Measurements from ENCODE around the gene CYTH4.
A peak's percentile ranks its signal among the peaks of the same experiment; 100 is the strongest.

Gene CYTH4

DNA sequence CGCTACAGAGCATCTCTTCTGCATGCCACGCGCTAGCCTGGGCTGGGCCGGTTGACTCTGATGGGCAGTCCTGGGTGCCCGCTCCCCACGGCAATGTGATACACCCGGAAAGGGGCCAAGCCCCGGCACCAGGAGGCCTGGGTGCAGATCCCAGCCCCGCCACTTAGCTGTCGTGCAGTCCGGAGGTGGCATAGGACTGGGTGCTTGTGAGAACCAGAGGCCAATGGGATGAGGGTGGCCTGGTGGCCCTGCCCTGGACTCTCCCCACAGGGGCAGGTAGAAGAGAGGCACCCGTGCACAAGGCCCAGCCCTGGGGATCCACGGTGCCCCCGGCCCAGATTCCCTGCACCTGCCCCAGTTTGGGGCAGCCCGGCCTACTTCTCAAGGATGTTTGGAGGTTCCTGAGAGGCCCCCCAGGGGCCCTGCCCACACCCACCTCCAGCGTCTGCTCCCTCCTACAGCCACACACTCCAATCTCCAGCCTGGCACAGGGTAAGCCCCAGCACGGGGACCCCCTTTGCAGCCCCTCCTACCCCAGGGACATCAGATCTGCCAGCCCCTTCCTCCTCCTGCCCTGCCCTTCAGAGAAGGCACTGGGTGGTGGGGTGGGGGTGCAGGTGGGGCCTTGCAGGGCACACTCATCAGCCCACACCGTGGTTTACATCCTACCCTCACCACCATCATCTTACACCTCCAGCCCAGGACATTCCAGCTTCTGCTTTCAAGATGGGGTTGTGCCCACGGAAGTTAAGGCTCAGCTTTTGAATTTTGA is 66.9 kb downstream of the CYTH4 start:
- no peaks in the 10 kb centered on the region for H3K9me3 ChIP-seq (ENCODE audit: severe bottlenecking)
- H3K36me3 ChIP-seq = no peaks in the 10 kb centered on the region
- DNase-seq = no peak
- no peak overlapping the region for H3K4me3 ChIP-seq (ENCODE audit: low read depth, low read length)
- H3K27ac ChIP-seq = no peak overlapping the region
- TF ChIP-seq, protein P1, sequence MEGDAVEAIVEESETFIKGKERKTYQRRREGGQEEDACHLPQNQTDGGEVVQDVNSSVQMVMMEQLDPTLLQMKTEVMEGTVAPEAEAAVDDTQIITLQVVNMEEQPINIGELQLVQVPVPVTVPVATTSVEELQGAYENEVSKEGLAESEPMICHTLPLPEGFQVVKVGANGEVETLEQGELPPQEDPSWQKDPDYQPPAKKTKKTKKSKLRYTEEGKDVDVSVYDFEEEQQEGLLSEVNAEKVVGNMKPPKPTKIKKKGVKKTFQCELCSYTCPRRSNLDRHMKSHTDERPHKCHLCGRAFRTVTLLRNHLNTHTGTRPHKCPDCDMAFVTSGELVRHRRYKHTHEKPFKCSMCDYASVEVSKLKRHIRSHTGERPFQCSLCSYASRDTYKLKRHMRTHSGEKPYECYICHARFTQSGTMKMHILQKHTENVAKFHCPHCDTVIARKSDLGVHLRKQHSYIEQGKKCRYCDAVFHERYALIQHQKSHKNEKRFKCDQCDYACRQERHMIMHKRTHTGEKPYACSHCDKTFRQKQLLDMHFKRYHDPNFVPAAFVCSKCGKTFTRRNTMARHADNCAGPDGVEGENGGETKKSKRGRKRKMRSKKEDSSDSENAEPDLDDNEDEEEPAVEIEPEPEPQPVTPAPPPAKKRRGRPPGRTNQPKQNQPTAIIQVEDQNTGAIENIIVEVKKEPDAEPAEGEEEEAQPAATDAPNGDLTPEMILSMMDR (IDR thresholded peaks at IDR 0.05; ENCODE audit: low read depth, low read length) = no peak
- H3K27me3 ChIP-seq (ENCODE audit: insufficient read depth, low read depth, severe bottlenecking) = no peaks in the 10 kb centered on the region

DNA sequence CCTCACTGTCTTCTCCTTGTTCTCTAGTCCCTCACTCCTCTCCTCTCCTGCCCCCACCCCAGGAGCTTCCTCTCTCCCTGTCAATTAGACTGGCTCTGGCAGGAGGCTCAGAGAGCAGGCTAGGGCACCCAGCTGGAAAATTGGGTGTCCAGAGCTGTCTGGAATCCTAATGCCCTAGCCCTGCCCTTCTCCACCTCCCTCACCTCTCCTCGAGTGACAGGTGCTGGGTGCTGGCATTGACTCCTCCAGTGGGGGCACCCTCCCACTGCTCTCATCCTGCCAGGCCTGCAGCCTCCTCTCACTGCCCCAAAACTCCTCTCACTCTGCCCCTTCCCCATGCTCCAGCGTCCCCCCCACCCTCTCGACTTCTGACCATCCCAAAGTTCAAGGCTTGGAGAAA is 68.9 kb downstream of the CYTH4 start:
- Histone ChIP-seq H3K9me3 (ENCODE audit: severe bottlenecking) (no peaks in the 10 kb centered on the region), H3K27ac (no peak overlapping the region), H3K4me3 (ENCODE audit: low read depth, low read length) (no peak overlapping the region), H3K27me3 (ENCODE audit: insufficient read depth, low read depth, severe bottlenecking) (no peaks in the 10 kb centered on the region), H3K36me3 (no peaks in the 10 kb centered on the region)
- TF ChIP-seq, protein P1 (IDR thresholded peaks at IDR 0.05; ENCODE audit: low read depth, low read length) = peak; percentile 27; the same call in 1 of the 2 replicates
- DNase-seq = no peak

DNA sequence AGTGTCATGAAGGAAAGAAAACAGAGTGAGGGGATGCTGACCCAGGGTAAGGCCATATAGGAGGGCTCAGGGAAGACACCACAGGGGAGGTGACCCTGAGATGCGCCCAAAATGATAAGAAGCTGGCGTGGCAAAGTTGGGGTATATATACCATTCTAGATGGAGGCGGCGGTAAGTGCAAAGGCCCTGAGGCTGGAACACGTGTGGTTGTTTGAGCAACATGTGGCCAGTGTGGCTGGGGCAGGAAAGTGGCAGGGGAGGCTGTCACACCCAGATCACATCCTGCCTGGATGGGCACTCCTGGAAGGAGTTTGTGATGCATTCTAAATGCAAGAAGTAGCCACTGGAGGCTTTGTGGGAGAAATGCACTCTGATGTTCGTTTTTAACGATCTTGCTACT is 70.2 kb downstream of the CYTH4 start:
- Histone ChIP-seq H3K27me3 (ENCODE audit: insufficient read depth, low read depth, severe bottlenecking) (no peaks in the 10 kb centered on the region), H3K36me3 (no peaks in the 10 kb centered on the region), H3K27ac (no peak overlapping the region), H3K4me3 (ENCODE audit: low read depth, low read length) (no peak overlapping the region), H3K9me3 (ENCODE audit: severe bottlenecking) (no peaks in the 10 kb centered on the region)
- no peak for DNase-seq
- TF ChIP-seq, protein P1 (IDR thresholded peaks at IDR 0.05; ENCODE audit: low read depth, low read length) = no peak

DNA sequence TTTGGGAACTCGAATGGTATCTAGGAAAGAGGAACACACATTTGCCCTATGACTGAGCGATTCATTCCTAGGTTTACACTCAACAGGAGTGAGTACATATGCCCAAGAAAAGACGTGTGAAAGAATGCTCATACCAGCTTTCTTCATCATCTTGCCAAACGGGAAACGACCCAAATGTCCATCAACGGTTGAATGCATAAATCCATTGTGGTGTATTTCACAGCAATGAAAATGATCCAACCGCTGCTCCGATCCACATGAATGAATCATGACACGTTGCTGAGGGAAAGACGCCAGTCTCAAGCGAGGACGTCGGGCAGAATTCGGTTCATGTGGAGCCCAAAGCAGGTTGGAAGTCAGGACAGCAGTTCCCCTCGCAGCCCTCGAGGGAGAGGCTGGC is 71.5 kb downstream of the CYTH4 start:
- no peak for DNase-seq
- H3K4me3 ChIP-seq (ENCODE audit: low read depth, low read length) = no peak overlapping the region
- TF ChIP-seq, protein P1 (IDR thresholded peaks at IDR 0.05; ENCODE audit: low read depth, low read length) = no peak
- no peaks in the 10 kb centered on the region for H3K9me3 ChIP-seq (ENCODE audit: severe bottlenecking)
- H3K27me3 ChIP-seq (ENCODE audit: insufficient read depth, low read depth, severe bottlenecking) = no peaks in the 10 kb centered on the region
- no peak overlapping the region for H3K27ac ChIP-seq
- no peaks in the 10 kb centered on the region for H3K36me3 ChIP-seq

DNA sequence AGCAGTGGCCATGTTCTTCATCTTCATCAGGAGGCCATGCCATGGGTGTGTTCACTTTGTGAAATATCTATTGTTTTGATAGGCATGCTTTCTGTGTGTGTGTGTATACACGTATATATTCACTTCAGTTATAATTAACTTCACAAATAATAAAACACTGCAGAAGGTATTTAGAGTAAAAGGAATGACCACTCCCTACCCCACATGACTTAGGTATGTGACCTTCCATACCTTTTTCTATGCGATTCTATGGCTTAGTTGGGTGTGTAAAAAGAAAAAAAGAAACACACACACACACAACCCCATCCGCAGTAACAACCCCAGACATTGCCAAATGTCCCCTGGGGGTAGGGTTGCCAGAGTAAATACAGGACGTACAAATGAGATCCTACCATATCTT is 72.0 kb downstream of the CYTH4 start:
- Histone ChIP-seq H3K4me3 (ENCODE audit: low read depth, low read length) (no peak overlapping the region), H3K27ac (no peak overlapping the region), H3K36me3 (no peaks in the 10 kb centered on the region), H3K27me3 (ENCODE audit: insufficient read depth, low read depth, severe bottlenecking) (no peaks in the 10 kb centered on the region), H3K9me3 (ENCODE audit: severe bottlenecking) (no peaks in the 10 kb centered on the region)
- DNase-seq = no peak
- TF ChIP-seq, protein P1 (IDR thresholded peaks at IDR 0.05; ENCODE audit: low read depth, low read length) = no peak

DNA sequence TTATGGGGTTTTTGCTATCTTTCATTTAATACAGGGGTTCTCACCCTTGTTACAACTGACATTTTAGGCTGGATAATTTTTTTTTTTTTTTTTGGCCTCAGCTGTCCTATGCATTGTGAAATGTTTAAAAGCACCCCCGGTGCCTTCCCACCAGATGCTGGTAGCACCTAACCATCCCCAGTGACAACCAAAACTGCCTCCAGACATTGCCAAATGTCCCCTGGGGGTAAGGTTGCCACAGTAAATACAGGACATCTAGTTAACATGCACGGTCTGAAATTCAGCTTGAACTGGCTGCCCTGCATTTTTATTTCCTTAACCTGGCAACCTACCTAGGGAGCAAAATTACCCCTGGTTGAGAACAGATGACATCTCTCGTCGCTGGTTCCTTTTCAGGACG is 72.4 kb downstream of the CYTH4 start:
- no peaks in the 10 kb centered on the region for H3K9me3 ChIP-seq (ENCODE audit: severe bottlenecking)
- no peak overlapping the region for H3K27ac ChIP-seq
- no peak overlapping the region for H3K4me3 ChIP-seq (ENCODE audit: low read depth, low read length)
- no peaks in the 10 kb centered on the region for H3K36me3 ChIP-seq
- DNase-seq = no peak
- TF ChIP-seq, protein P1 (IDR thresholded peaks at IDR 0.05; ENCODE audit: low read depth, low read length) = no peak
- no peaks in the 10 kb centered on the region for H3K27me3 ChIP-seq (ENCODE audit: insufficient read depth, low read depth, severe bottlenecking)
